ENCODE measurements around the gene UBE2O. TPM values are rescaled to one million over a fixed set of nuclear protein-coding genes. Genes with fewer than 3 reads are reported as not detected.

UBE2O gene
- total RNA-seq, 4 donors from 2014 or later = 16.4 to 46.5 (median 32.4) TPM

DNA sequence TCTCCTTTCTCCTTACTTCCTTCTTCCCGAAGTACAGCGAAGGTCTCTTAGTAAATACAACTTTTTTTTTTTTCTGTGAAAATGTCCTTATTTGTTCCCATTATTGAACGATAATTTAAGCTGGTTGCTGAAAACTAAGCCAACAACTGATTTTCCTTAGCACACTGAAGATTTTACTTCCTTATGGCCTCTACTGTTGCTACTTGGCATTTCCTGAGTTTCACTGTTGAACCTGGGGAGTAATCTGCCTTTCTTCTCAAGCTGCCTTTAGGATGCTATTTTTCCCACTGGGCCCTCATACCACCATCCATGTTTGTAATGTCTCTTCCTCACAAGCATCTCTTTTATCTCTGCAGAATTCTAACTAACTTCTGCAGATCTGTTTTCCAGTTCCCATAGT, 26.1 kb downstream of the UBE2O start:
- H3K4me1 ChIP-seq = peaks cover 40 to 48% of the 10 kb centered on the region in 2 donors
- intact Hi-C loops (cut with DNase I; ENCODE audit: low total_unique reads) = no loop called here
- no peaks in the 10 kb centered on the region for H3K9me3 ChIP-seq
- DNase-seq (no peak), ATAC-seq (no peak)
- H3K36me3 ChIP-seq = no peaks in the 10 kb centered on the region
- H3K27me3 ChIP-seq = no peaks in the 10 kb centered on the region
- TF ChIP-seq POLR2A (IDR thresholded peaks at IDR 0.05) = no peak
- TF ChIP-seq, protein P1, sequence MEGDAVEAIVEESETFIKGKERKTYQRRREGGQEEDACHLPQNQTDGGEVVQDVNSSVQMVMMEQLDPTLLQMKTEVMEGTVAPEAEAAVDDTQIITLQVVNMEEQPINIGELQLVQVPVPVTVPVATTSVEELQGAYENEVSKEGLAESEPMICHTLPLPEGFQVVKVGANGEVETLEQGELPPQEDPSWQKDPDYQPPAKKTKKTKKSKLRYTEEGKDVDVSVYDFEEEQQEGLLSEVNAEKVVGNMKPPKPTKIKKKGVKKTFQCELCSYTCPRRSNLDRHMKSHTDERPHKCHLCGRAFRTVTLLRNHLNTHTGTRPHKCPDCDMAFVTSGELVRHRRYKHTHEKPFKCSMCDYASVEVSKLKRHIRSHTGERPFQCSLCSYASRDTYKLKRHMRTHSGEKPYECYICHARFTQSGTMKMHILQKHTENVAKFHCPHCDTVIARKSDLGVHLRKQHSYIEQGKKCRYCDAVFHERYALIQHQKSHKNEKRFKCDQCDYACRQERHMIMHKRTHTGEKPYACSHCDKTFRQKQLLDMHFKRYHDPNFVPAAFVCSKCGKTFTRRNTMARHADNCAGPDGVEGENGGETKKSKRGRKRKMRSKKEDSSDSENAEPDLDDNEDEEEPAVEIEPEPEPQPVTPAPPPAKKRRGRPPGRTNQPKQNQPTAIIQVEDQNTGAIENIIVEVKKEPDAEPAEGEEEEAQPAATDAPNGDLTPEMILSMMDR (IDR thresholded peaks at IDR 0.05 in 4 of 5, conservative IDR thresholded peaks at IDR 0.05 in 1 of 5) = no peak
- peak overlapping the region in 2 of 4 donors; percentile 18 to 34 for H3K27ac ChIP-seq
- in situ Hi-C loops (cut with MboI; ENCODE audit: low sequenced_read_pairs in 4 of 4) = no loop called here
- no peak overlapping the region for H3K4me3 ChIP-seq

DNA sequence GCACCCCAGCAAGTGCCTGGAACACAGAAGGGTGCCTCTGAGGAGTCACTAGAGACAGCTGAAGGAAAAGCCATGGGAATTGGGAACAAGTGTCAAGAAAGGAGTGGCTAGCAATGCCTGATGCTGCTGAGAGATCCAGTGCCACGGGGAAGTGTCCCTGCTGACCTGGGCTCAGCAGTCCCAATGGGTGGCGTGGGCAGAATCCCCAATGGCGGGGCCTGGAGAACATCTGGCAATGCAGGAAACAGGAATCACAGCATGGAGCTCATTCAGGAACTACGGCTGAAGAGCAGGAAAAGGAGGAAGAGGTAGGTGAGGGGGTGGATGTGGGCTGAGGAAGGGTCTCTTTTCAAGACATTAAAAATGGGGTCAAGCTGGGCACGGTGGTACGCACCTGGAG, 30.1 kb downstream of the UBE2O start:
- no peak for DNase-seq
- intact Hi-C loops (cut with DNase I; ENCODE audit: low total_unique reads) = no loop called here
- no peaks in the 10 kb centered on the region for H3K36me3 ChIP-seq
- no peaks in the 10 kb centered on the region for H3K9me3 ChIP-seq
- H3K4me1 ChIP-seq = peaks cover 32 to 38% of the 10 kb centered on the region in 2 donors
- no peak for TF ChIP-seq POLR2A (IDR thresholded peaks at IDR 0.05)
- TF ChIP-seq, protein P1 (IDR thresholded peaks at IDR 0.05 in 4 of 5, conservative IDR thresholded peaks at IDR 0.05 in 1 of 5) = no peak
- no peaks in the 10 kb centered on the region for H3K27me3 ChIP-seq
- H3K4me3 ChIP-seq = no peak overlapping the region
- no peak overlapping the region for H3K27ac ChIP-seq
- in situ Hi-C loops (cut with MboI; ENCODE audit: low sequenced_read_pairs in 4 of 4) = no loop called here
- ATAC-seq = no peak

DNA sequence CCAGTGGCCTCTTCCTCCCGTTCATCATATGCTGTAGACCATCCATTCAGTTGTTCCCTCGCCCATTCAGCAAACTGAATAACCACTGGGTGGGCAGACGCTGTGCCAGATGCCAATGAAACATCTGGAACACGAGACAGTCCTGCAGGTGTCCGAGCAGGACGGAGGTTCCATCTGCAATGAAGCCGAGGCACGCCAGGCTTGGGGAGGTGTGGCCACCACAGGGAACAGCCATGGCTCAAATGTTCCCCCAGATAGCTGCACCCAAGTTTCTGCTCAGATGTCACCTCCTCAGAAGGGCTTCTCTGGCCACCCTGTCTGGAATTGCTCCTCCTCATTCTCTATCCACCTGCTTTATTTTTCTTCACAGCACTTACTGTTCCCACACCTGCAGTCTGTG, 30.5 kb downstream of the UBE2O start:
- H3K9me3 ChIP-seq = no peaks in the 10 kb centered on the region
- H3K4me3 ChIP-seq = no peak overlapping the region
- H3K27me3 ChIP-seq = no peaks in the 10 kb centered on the region
- H3K4me1 ChIP-seq = peaks cover 28 to 34% of the 10 kb centered on the region in 2 donors
- intact Hi-C loops (cut with DNase I; ENCODE audit: low total_unique reads) = no loop called here
- no peak for TF ChIP-seq POLR2A (IDR thresholded peaks at IDR 0.05)
- TF ChIP-seq, protein P1 (IDR thresholded peaks at IDR 0.05 in 4 of 5, conservative IDR thresholded peaks at IDR 0.05 in 1 of 5) = no peak
- in situ Hi-C loops (cut with MboI; ENCODE audit: low sequenced_read_pairs in 4 of 4) = no loop called here
- no peak overlapping the region for H3K27ac ChIP-seq
- DNase-seq (no peak), ATAC-seq (no peak)
- no peaks in the 10 kb centered on the region for H3K36me3 ChIP-seq

DNA sequence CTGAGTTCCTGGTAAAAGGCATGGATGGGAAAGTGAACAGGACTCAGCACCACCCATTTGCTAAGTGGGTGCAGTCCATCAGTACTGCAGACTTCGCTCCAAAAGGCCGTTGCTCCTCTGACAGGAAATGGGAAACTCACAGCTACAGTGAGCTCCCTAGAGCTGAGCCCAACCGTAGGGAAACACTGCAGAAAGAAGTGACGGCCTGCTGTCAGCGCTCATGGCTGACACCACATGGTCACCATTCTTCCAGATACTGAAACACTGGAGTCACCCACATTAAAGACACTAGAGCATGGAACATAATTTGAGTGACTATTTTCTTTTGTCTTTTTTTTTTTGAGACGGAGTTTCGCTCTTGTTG, 31.9 kb downstream of the UBE2O start:
- in situ Hi-C loops (cut with MboI; ENCODE audit: low sequenced_read_pairs in 4 of 4) = no loop called here
- H3K27me3 ChIP-seq = no peaks in the 10 kb centered on the region
- ATAC-seq (no peak), DNase-seq (no peak)
- no peaks in the 10 kb centered on the region for H3K9me3 ChIP-seq
- H3K4me1 ChIP-seq = peaks cover 34 to 39% of the 10 kb centered on the region in 2 donors
- intact Hi-C loops (cut with DNase I; ENCODE audit: low total_unique reads) = no loop called here
- no peaks in the 10 kb centered on the region for H3K36me3 ChIP-seq
- no peak overlapping the region for H3K4me3 ChIP-seq
- no peak for TF ChIP-seq POLR2A (IDR thresholded peaks at IDR 0.05)
- TF ChIP-seq, protein P1 (IDR thresholded peaks at IDR 0.05 in 4 of 5, conservative IDR thresholded peaks at IDR 0.05 in 1 of 5) = no peak
- no peak overlapping the region for H3K27ac ChIP-seq

DNA sequence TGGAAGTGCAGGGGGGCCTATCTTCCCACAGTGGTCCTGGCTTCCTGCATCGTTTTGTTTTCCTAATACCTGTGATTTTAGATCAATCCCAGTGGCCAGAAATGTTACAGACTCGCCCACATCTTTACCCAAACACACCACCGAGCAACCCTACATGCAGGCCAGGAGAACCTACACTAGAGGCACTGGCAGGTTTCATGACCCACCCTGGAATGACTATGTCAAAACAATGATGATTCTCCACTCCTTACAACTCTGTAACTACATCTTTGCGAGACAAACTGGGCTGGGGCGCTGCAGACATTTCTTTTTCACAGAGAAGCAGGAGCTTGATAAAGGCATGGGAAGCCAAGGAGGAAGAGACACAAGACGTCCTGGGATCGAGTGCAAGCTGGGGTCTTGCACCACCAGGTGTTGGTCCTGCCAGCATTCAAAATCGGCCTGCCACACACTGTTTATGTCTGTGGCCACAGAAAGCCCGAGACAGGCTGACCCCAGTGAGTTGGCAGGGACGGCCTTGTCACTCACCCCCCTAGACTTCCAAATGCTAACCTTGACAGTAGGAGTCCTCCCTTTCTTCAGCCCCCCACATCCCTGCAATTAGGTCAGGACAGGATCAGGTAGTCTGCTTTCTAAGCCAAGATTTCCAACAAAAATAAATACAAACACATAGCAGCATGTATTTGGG, 32.5 kb downstream of the UBE2O start:
- H3K27me3 ChIP-seq = no peaks in the 10 kb centered on the region
- TF ChIP-seq, protein P1 (IDR thresholded peaks at IDR 0.05 in 4 of 5, conservative IDR thresholded peaks at IDR 0.05 in 1 of 5) = no peak
- TF ChIP-seq POLR2A (IDR thresholded peaks at IDR 0.05) = no peak
- H3K27ac ChIP-seq = no peak overlapping the region
- in situ Hi-C loops (cut with MboI; ENCODE audit: low sequenced_read_pairs in 4 of 4) = no loop called here
- ATAC-seq = no peak
- no peak overlapping the region for H3K4me3 ChIP-seq
- H3K4me1 ChIP-seq = peaks cover 37 to 43% of the 10 kb centered on the region in 2 donors
- no peaks in the 10 kb centered on the region for H3K36me3 ChIP-seq
- no peaks in the 10 kb centered on the region for H3K9me3 ChIP-seq
- intact Hi-C loops (cut with DNase I; ENCODE audit: low total_unique reads) = no loop called here
- DNase-seq = no peak

Data from gastrocnemius medialis (tissue), 4 donors.